ENCODE results near the gene GLT1D1.

The GLT1D1 gene

DNA sequence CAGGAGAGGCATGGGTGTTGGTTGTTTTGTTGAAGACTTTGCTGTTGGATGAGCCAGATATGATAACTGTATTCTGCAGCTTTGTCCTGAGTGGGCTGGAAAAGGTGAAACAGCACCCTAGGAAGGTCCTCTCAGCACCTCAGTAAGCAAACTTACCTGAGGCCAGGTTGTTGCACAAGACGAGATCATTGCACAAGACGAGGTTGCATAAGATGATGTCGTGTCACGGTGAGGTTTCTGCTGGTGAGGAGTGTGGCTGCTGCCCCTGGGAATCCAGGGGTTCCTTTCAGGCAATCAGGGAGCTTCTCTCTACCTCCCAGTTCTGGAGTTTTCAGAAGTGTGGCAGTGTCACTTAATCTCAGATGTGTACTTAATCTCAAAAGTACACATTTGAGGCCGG is 85.6 kb downstream of the GLT1D1 start:
- H3K9me3 ChIP-seq (ENCODE audit: control insufficient read depth, insufficient read depth, low read length), result no peaks in the 10 kb centered on the region
- no peak overlapping the region for H3K9ac ChIP-seq (ENCODE audit: low read depth, low read length)
- no peaks in the 10 kb centered on the region for H3K4me1 ChIP-seq (ENCODE audit: insufficient read depth, low read length)
- H3K36me3 ChIP-seq (ENCODE audit: insufficient read depth, low read length), result no peaks in the 10 kb centered on the region

DNA sequence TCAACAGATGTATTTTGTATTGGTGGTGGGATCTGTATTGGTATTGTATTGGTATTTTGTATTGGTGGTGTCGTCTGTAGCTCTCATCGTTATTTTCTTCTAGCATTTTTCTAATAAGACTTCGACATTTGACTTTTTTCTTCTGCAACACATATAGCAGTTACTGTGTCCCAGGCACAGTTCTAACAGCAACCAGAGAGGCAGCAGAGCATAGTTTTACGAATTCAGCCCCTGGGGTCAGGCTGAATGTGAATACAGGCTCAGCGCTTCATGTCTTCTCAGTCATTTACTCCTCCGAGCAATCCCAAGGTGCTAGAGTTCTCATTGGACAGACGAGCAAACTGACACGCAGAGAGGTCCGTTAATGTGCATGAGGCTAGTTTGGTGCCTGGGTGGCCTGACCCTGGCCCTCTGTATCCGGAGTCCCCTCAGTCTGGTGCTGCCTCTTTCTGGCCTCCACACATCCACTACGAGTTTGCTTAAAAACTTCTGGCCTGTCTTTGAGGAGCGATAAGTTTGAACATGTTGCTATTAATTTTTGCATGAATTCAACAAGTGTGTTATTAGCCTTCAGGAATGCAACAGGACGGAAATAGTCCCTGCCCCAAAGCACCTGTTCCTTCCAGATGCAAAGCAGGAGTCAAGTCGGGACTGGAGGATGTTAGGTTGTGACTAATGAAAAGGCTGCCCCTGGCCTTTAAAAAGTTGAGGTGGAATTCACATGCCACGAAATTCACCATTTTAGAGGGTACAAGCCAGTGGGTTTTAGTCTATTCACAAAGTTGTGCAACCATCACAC is 87.0 kb downstream of the GLT1D1 start:
- Histone ChIP-seq H3K9ac (ENCODE audit: low read depth, low read length) (no peak overlapping the region), H3K36me3 (ENCODE audit: insufficient read depth, low read length) (no peaks in the 10 kb centered on the region), H3K9me3 (ENCODE audit: control insufficient read depth, insufficient read depth, low read length) (no peaks in the 10 kb centered on the region), H3K4me1 (ENCODE audit: insufficient read depth, low read length) (no peaks in the 10 kb centered on the region)

DNA sequence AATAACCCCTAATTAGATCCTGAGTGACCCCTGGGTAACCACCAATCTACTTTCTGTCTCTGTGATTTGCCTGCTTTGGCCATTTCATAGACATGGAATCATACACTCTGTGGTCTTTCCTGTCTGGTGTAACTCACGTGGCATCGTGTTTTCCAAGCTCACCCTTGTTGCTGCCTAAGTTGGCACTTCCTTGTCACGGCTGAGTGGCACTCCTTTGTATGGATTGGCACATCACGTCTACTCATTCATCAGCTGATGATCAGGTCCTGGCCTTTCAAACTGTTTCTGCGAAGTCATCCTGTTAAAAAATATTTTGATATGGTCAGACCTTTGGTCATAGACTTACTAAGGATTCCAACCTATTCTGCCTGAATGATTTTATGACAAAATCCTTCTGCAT is 87.7 kb downstream of the GLT1D1 start:
- H3K4me1 ChIP-seq (ENCODE audit: insufficient read depth, low read length), result no peaks in the 10 kb centered on the region
- H3K9me3 ChIP-seq (ENCODE audit: control insufficient read depth, insufficient read depth, low read length), result no peaks in the 10 kb centered on the region
- H3K9ac ChIP-seq (ENCODE audit: low read depth, low read length), result no peak overlapping the region
- no peaks in the 10 kb centered on the region for H3K36me3 ChIP-seq (ENCODE audit: insufficient read depth, low read length)

DNA sequence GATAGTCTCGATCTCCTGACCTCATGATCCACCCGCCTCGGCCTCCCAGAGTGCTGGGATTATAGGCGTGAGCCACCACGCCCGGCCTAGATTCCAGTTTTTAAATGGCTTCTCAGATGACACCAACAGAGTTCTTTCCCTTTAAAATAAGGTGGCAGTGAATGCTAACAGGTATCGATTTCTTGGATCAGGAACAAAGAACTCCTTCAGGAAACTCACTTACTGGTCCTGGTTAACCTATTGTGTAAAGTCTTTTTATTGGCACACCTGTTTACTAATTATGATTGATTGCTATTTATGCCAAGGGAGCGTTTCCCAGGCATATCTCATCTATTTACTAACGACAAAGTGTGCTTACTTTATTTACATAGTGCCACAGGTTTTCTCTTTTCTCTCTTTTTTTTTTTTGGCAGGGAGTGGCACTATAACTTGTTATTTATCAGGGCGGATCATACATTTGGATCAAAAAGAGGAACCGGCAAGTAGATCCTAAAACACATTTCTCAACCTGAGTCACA is 89.7 kb downstream of the GLT1D1 start:
- no peaks in the 10 kb centered on the region for H3K36me3 ChIP-seq (ENCODE audit: insufficient read depth, low read length)

DNA sequence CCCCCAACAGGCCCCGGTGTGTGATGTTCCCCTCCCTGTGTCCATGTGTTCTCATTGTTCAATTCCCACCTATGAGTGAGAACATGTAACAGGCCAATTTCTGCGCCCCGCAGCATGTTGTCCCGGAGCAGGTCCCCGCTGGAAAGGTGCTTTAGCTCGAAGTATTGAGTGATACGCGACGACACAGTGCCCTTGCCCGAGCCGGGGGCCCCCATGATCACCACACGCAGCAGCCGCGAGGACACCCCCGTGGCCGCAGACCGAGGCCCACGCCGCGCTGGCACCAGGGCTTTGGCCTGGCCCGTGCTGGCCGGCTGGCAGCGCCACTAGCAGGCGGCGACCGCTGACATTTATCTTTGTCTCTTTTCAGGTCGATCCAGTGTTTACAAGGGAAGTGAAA is 91.7 kb downstream of the GLT1D1 start:
- Histone ChIP-seq H3K9ac (ENCODE audit: low read depth, low read length) (no peak overlapping the region), H3K9me3 (ENCODE audit: control insufficient read depth, insufficient read depth, low read length) (no peaks in the 10 kb centered on the region), H3K36me3 (ENCODE audit: insufficient read depth, low read length) (no peaks in the 10 kb centered on the region), H3K4me1 (ENCODE audit: insufficient read depth, low read length) (no peaks in the 10 kb centered on the region)

More for the DNA sequence above, 89.7 kb downstream of the GLT1D1 start:
- H3K9ac ChIP-seq (ENCODE audit: low read depth, low read length), result no peak overlapping the region
- no peaks in the 10 kb centered on the region for H3K4me1 ChIP-seq (ENCODE audit: insufficient read depth, low read length)
- no peaks in the 10 kb centered on the region for H3K9me3 ChIP-seq (ENCODE audit: control insufficient read depth, insufficient read depth, low read length)

DNA sequence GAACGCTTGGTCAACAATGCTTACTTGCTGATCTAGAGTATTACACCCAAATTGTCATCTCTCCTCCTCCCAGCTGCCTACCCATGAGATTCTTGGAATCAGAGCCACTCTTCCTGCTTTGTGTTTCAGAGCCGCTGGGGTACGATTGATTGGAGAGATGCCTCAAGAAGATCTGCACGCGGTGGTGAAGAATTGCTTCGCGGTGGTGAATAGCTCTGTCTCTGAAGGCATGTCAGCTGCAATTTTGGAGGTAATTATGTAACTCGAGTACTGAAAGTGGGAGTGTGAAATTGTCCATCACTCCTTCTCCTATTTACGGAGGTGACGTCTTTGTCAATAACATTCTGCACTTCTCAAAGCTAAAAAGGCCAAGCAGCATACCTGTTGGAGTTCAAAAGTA is 93.9 kb downstream of the GLT1D1 start:
- H3K9ac ChIP-seq (ENCODE audit: low read depth, low read length), result no peak overlapping the region
- no peaks in the 10 kb centered on the region for H3K4me1 ChIP-seq (ENCODE audit: insufficient read depth, low read length)
- no peaks in the 10 kb centered on the region for H3K36me3 ChIP-seq (ENCODE audit: insufficient read depth, low read length)
- no peaks in the 10 kb centered on the region for H3K9me3 ChIP-seq (ENCODE audit: control insufficient read depth, insufficient read depth, low read length)

DNA sequence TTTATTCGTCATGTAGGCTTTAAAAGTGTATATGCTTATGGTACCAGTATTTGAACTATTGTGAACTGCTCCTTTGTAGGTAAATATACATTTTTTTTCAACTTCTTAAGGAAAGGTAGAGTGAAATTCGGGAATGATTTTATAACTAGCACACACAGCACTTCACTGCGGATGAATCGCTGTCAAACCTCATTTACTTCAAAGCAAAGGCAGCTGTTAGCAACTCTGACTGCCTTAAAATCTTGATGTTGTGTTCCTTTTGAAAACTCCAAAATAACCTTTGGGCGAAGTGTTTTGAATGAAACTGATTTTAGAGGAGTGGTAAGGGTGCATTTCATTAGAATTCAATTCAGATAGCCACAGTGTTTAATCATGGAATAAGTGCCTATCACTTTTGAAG is 95.8 kb downstream of the GLT1D1 start:
- H3K36me3 ChIP-seq (ENCODE audit: insufficient read depth, low read length), result no peaks in the 10 kb centered on the region
- H3K9ac ChIP-seq (ENCODE audit: low read depth, low read length), result no peak overlapping the region
- H3K9me3 ChIP-seq (ENCODE audit: control insufficient read depth, insufficient read depth, low read length), result no peaks in the 10 kb centered on the region
- H3K4me1 ChIP-seq (ENCODE audit: insufficient read depth, low read length), result no peaks in the 10 kb centered on the region

DNA sequence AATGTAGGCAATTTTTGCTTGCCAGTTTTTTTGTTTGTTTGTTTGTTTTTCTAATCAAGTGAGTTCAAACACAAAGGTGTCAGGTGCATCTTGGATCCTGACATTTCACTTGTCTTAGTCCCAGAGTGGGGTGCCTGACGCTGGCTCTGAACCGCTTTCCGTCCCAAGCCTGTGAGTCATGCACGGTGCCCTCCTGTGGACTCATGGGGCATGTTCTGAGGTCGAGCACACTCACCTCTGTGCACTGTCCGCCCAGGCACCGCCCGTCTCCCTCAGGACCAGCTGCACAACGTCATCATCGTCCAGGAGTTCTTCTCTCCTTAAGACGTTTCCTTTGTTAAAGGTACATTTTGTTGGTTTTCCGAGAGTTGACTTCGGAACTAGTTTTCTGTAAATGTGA is 98.2 kb downstream of the GLT1D1 start:
- H3K9me3 ChIP-seq (ENCODE audit: control insufficient read depth, insufficient read depth, low read length), result no peaks in the 10 kb centered on the region
- no peaks in the 10 kb centered on the region for H3K36me3 ChIP-seq (ENCODE audit: insufficient read depth, low read length)
- H3K9ac ChIP-seq (ENCODE audit: low read depth, low read length), result no peak overlapping the region
- no peaks in the 10 kb centered on the region for H3K4me1 ChIP-seq (ENCODE audit: insufficient read depth, low read length)

DNA sequence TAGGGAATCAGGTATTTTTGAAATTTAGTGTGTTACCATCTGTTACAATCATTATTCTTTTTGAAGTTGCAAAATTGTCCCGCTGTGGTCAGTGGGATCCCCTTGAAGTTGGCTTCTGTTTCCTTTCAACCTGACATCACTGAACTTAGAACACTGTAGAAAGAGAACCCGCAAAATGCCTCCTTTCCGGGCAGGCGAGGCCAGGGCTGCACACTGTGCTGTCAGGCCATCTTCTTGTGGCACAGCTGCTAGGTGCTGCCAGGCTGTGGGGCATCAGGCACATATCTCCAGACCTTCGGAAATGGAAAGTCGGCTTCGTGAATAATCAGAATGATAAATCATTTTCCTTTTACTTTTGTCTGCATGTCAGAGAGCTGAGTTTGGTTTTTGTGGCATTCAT is 103.5 kb downstream of the GLT1D1 start:
- Histone ChIP-seq H3K36me3 (ENCODE audit: insufficient read depth, low read length) (no peaks in the 10 kb centered on the region), H3K9ac (ENCODE audit: low read depth, low read length) (no peak overlapping the region), H3K9me3 (ENCODE audit: control insufficient read depth, insufficient read depth, low read length) (no peaks in the 10 kb centered on the region), H3K4me1 (ENCODE audit: insufficient read depth, low read length) (peaks cover 6% of the 10 kb centered on the region; the same call in 1 of the 2 replicates)

DNA sequence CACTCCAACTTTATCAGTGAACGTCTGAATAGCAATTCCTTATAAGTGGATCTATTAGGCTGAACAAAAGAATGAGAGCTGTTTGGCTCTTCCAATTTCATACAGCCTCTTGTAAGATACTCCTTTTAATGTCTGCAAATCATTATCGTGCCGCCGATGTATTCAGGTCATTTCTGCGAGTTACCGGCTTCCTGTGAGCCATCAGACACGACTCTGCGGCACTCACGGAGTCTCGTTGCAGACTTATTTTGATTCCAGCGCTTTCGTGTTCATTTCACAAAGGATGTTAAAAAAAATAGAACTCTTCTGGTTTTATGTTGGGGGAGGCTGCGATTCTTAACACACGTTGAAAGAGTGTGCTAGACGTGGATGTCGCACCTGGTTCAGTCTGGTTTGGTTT is 106.6 kb downstream of the GLT1D1 start:
- Histone ChIP-seq H3K9me3 (ENCODE audit: control insufficient read depth, insufficient read depth, low read length) (no peaks in the 10 kb centered on the region), H3K9ac (ENCODE audit: low read depth, low read length) (no peak overlapping the region), H3K4me1 (ENCODE audit: insufficient read depth, low read length) (peaks cover 6% of the 10 kb centered on the region; the same call in 1 of the 2 replicates), H3K36me3 (ENCODE audit: insufficient read depth, low read length) (no peaks in the 10 kb centered on the region)

DNA sequence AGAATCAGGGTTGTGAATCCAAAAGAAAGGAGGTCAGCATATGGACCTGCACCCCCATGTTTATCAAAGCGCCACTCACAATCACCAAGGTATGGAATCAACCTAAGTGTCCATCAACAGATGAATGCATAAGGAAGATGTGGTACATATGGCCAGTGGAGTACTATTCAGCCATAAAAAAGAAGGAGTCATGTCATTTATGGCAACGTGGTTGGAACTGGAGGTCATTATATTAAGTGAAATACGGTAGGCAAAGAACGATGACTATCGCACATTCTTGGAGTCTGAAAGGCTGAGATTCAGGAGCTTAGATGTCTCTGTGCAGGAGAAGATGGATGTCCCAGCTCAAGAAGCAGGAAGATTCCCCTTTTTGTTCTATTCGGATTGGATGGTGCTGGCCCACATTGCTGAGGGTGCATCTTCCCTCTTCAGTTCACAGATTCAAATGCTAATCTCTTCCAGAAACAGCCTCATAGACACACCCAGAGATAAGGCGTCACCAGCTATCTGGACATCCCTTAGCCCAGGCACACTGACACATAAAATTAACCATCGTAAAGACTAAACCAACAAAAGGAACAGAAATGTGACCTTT is 108.1 kb downstream of the GLT1D1 start:
- no peaks in the 10 kb centered on the region for H3K9me3 ChIP-seq (ENCODE audit: control insufficient read depth, insufficient read depth, low read length)
- H3K4me1 ChIP-seq (ENCODE audit: insufficient read depth, low read length), result peaks cover 6% of the 10 kb centered on the region; the same call in 1 of the 2 replicates
- H3K36me3 ChIP-seq (ENCODE audit: insufficient read depth, low read length), result no peaks in the 10 kb centered on the region
- no peak overlapping the region for H3K9ac ChIP-seq (ENCODE audit: low read depth, low read length)

DNA sequence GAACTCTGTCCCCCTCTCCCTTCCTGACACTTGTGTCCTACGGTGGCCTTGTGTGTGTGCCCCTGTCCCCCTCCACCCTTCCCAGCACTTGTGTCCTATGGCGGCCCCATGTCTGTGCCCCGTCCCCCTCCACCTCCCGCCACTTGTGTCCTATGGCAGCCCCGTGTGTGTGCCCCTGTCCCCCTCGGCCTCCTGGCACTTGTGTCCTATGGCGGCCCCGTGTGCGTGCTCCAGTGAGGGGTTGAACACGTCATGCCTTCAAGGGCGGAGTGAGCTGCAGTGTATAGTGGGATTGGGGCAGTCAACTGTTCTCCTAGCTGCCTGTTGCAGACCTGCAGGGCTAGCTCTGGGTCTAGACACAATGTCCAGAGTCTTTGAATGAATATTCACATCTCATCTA is 108.7 kb downstream of the GLT1D1 start:
- Histone ChIP-seq H3K4me1 (ENCODE audit: insufficient read depth, low read length) (peaks cover 6% of the 10 kb centered on the region; the same call in 1 of the 2 replicates), H3K36me3 (ENCODE audit: insufficient read depth, low read length) (no peaks in the 10 kb centered on the region), H3K9ac (ENCODE audit: low read depth, low read length) (no peak overlapping the region), H3K9me3 (ENCODE audit: control insufficient read depth, insufficient read depth, low read length) (no peaks in the 10 kb centered on the region)

DNA sequence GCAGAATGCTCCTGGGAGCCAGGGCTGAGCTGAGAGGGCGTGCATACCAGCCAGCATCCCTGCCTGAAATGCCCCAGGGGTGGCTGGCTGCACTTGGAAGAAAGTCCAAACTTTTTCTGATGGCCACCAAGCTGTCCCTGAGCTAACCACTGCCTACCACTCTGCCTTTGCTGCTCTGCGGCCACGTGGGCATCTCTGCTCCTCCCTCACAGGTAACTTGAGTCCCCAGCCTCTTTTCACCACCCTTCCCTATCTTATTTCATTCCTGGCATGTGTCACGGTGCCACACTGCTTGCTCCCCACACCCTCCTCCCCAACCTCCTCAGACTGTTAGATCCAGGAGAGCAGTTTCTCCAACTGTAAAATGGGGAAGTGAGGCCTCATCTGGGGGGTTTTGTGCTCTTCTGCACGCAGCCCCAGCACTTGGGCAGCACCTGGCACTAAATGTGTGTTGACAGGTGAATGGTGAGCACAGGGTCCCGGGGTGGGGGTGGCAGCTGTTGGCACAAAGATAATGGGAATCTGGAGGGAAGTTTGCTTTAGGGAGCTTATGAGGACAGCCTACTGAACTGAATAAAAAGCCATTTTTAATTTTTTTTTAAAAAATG is 113.0 kb downstream of the GLT1D1 start:
- Histone ChIP-seq H3K9me3 (ENCODE audit: control insufficient read depth, insufficient read depth, low read length) (no peaks in the 10 kb centered on the region), H3K4me1 (ENCODE audit: insufficient read depth, low read length) (peaks cover 6% of the 10 kb centered on the region), H3K36me3 (ENCODE audit: insufficient read depth, low read length) (no peaks in the 10 kb centered on the region), H3K9ac (ENCODE audit: low read depth, low read length) (no peak overlapping the region)

DNA sequence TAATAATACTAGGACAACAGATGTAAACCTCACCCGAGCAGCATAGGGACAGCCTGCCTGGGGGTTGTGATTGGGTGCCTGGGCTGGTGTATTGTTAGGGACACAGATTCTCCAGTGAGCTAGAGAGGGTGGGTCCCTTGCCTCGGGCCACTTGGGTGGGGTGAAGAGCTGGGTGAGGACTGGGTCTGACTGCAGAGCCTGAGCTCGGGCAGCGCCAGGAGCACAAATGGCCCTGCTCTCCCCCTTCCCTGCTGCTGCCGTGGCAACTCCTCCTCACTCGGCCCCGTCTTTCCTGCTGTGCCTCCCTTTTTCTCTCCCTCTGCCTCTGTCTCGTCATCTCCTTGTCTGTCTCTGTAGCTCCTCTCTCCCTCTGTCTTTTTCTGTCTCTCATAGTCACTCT is 115.4 kb downstream of the GLT1D1 start:
- Histone ChIP-seq H3K9ac (ENCODE audit: low read depth, low read length) (no peak overlapping the region), H3K9me3 (ENCODE audit: control insufficient read depth, insufficient read depth, low read length) (no peaks in the 10 kb centered on the region), H3K4me1 (ENCODE audit: insufficient read depth, low read length) (peaks cover 6% of the 10 kb centered on the region)

More for the DNA sequence above, 115.4 kb downstream of the GLT1D1 start:
- H3K36me3 ChIP-seq (ENCODE audit: insufficient read depth, low read length), result no peaks in the 10 kb centered on the region
